ENCODE measurements around the gene MAP1B. TPM values are rescaled to one million over a fixed set of nuclear protein-coding genes. Genes with fewer than 3 reads are reported as not detected.

Gene MAP1B
- total and polyA plus RNA-seq, 10 of the 15 experiments (the other 5 are each of a cell fraction or from before 2014, with no cell fraction given) = 0.02 to 0.81 (median 0.06) TPM; not detected in 1

- DNase-seq (ENCODE audit: low read depth, low spot score) = no peak
- RAD21 ChIA-PET (ENCODE audit: unreplicated experiment) = interaction anchor here (0.8 kb wide), 1 partner anchor 83 kb away, joined by 5 read pairs; no protein-coding TSS in a partner anchor
- in situ Hi-C loops (cut with MboI) (no loop called here), intact Hi-C loops (cut with micrococcal nuclease; ENCODE audit: unreplicated experiment) (no loop called here)
- SMC1A ChIA-PET (ENCODE audit: uncharacterized antibody, unreplicated experiment) = interaction anchor here (0.6 to 1.0 kb wide), 2 partner anchors 15 to 677 kb away, joined by 3 read pairs; no protein-coding TSS in a partner anchor
- Histone ChIP-seq H3K79me2 (ENCODE audit: control insufficient read depth, insufficient read depth, low read length) (no peaks in the 10 kb centered on the region), H3K27ac (ENCODE audit: control insufficient read depth, insufficient read depth) (no peak overlapping the region), H2AFZ (ENCODE audit: control insufficient read depth, low read depth, low read length) (no peak overlapping the region), H3K9ac (ENCODE audit: control insufficient read depth, insufficient read depth, low read length) (no peak overlapping the region), H3K36me3 (ENCODE audit: control insufficient read depth in 2 of 2, insufficient read depth in 2 of 2, low read length in 1 of 2) (no peaks in the 10 kb centered on the region), H3K9me3 (replicated peaks; ENCODE audit: control insufficient read depth, insufficient read depth, low read length) (no peaks in the 10 kb centered on the region), H3K4me2 (ENCODE audit: control insufficient read depth, insufficient read depth) (no peak overlapping the region), H3K4me1 (ENCODE audit: control insufficient read depth, insufficient read depth, low read length) (no peaks in the 10 kb centered on the region), H4K20me1 (ENCODE audit: control insufficient read depth, insufficient read depth) (no peaks in the 10 kb centered on the region), H3K4me3 (no peak overlapping the region), H3K27me3 (replicated peaks in 1 of 2; ENCODE audit: control insufficient read depth in 2 of 2, insufficient read depth in 2 of 2, low read length in 1 of 2) (no peaks in the 10 kb centered on the region; a peak in 1 of 4 replicates)
- no peak for FAIRE-seq
- WGBS (ENCODE audit: insufficient coverage, insufficient replicate concordance, low lambda C conversion rate, missing lambda C conversion rate) = 43% methylated on average over 3 of the region's 4 CpGs
- CTCF ChIA-PET = interaction anchor here (0.7 kb wide), 1 partner anchor 18 kb away, joined by 3 read pairs; no protein-coding TSS in a partner anchor
- no peak for ATAC-seq
- BruUV-seq (replicated peaks) = no TSS peak
- POLR2A ChIA-PET = no interaction called here
- TF ChIP-seq SMAD5 (IDR thresholded peaks at IDR 0.05; ENCODE audit: low read depth) (no peak), RAD51 (IDR thresholded peaks at IDR 0.05) (no peak), CHD1 (IDR thresholded peaks at IDR 0.05; ENCODE audit: low read depth, low read length) (no peak), SMAD1 (IDR thresholded peaks at IDR 0.05; ENCODE audit: low read depth, partially characterized antibody) (no peak), TBL1XR1 (IDR thresholded peaks at IDR 0.05; ENCODE audit: low read depth, low read length) (no peak), ZNF274 (IDR thresholded peaks at IDR 0.05; ENCODE audit: insufficient read depth, insufficient read length) (no peak), HDGF (IDR thresholded peaks at IDR 0.05) (no peak), EED (IDR thresholded peaks at IDR 0.05; ENCODE audit: low read depth) (no peak), ZBTB4 (CRISPR knock-in tag; IDR thresholded peaks at IDR 0.05) (no peak), EZH2 (IDR thresholded peaks at IDR 0.05; ENCODE audit: borderline replicate concordance, control insufficient read depth, low read depth, low read length) (no peak)
- TF ChIP-seq, protein P1, sequence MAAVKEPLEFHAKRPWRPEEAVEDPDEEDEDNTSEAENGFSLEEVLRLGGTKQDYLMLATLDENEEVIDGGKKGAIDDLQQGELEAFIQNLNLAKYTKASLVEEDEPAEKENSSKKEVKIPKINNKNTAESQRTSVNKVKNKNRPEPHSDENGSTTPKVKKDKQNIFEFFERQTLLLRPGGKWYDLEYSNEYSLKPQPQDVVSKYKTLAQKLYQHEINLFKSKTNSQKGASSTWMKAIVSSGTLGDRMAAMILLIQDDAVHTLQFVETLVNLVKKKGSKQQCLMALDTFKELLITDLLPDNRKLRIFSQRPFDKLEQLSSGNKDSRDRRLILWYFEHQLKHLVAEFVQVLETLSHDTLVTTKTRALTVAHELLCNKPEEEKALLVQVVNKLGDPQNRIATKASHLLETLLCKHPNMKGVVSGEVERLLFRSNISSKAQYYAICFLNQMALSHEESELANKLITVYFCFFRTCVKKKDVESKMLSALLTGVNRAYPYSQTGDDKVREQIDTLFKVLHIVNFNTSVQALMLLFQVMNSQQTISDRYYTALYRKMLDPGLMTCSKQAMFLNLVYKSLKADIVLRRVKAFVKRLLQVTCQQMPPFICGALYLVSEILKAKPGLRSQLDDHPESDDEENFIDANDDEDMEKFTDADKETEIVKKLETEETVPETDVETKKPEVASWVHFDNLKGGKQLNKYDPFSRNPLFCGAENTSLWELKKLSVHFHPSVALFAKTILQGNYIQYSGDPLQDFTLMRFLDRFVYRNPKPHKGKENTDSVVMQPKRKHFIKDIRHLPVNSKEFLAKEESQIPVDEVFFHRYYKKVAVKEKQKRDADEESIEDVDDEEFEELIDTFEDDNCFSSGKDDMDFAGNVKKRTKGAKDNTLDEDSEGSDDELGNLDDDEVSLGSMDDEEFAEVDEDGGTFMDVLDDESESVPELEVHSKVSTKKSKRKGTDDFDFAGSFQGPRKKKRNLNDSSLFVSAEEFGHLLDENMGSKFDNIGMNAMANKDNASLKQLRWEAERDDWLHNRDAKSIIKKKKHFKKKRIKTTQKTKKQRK (IDR thresholded peaks at IDR 0.05; ENCODE audit: low read depth, low read length) = no peak
- TF ChIP-seq, protein P2, sequence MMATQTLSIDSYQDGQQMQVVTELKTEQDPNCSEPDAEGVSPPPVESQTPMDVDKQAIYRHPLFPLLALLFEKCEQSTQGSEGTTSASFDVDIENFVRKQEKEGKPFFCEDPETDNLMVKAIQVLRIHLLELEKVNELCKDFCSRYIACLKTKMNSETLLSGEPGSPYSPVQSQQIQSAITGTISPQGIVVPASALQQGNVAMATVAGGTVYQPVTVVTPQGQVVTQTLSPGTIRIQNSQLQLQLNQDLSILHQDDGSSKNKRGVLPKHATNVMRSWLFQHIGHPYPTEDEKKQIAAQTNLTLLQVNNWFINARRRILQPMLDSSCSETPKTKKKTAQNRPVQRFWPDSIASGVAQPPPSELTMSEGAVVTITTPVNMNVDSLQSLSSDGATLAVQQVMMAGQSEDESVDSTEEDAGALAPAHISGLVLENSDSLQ (IDR thresholded peaks at IDR 0.05) = no peak
- TF ChIP-seq, protein P3, sequence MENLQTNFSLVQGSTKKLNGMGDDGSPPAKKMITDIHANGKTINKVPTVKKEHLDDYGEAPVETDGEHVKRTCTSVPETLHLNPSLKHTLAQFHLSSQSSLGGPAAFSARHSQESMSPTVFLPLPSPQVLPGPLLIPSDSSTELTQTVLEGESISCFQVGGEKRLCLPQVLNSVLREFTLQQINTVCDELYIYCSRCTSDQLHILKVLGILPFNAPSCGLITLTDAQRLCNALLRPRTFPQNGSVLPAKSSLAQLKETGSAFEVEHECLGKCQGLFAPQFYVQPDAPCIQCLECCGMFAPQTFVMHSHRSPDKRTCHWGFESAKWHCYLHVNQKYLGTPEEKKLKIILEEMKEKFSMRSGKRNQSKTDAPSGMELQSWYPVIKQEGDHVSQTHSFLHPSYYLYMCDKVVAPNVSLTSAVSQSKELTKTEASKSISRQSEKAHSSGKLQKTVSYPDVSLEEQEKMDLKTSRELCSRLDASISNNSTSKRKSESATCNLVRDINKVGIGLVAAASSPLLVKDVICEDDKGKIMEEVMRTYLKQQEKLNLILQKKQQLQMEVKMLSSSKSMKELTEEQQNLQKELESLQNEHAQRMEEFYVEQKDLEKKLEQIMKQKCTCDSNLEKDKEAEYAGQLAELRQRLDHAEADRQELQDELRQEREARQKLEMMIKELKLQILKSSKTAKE (IDR thresholded peaks at IDR 0.05; ENCODE audit: low read depth, poor library complexity, severe bottlenecking) = no peak
- TF ChIP-seq, protein P4, sequence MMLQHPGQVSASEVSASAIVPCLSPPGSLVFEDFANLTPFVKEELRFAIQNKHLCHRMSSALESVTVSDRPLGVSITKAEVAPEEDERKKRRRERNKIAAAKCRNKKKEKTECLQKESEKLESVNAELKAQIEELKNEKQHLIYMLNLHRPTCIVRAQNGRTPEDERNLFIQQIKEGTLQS (IDR thresholded peaks at IDR 0.05; ENCODE audit: borderline replicate concordance, extremely low read depth, low read depth, low read length) = no peak
These were observed 54.7 kb downstream of the MAP1B start for GRCh38 chr5:72161951-72162350.

Measured in GM12878 (cell line).